Adipocyte (in vitro differentiated cells): ENCODE measurements around the gene ADAMTSL4.
A peak's percentile ranks its signal among the peaks of the same experiment; 100 is the strongest.
"Not testable (repeated sequence)": the region's sequence is repeated elsewhere in the genome, so short reads cannot be mapped to it uniquely, and the experiment has no call there.

Experiments
- DNase-seq: peaks from one replicate; pipeline ENCODE4 v3.0.0-alpha.2; 2015; ENCODE audit warnings: low read depth
- H3K27me3 ChIP-seq: replicated peaks from 2 replicates; pipeline ENCODE4 v1.7.0; 2013; ENCODE audit warnings: mild to moderate bottlenecking, low read length, moderate library complexity; ENCODE audit not compliant: control insufficient read depth, insufficient read depth
- H3K36me3 ChIP-seq: 2 replicates; pipeline ENCODE4 v1.7.0; 2013; ENCODE audit warnings: low read length, mild to moderate bottlenecking, moderate library complexity; ENCODE audit not compliant: control insufficient read depth, insufficient read depth, severe bottlenecking
- H3K4me1 ChIP-seq: 2 replicates; pipeline ENCODE4 v1.7.0; 2013; ENCODE audit warnings: mild to moderate bottlenecking, low read length, moderate library complexity; ENCODE audit not compliant: control insufficient read depth, insufficient read depth
- H3K4me3 ChIP-seq: 2 replicates; pipeline ENCODE4 v1.7.0; 2013; ENCODE audit warnings: mild to moderate bottlenecking, low read length, moderate library complexity
- H3K9ac ChIP-seq: 2 replicates; pipeline ENCODE4 v1.7.0; 2013; ENCODE audit warnings: mild to moderate bottlenecking, low read length, moderate library complexity
- H3K9me3 ChIP-seq: 2 replicates; pipeline ENCODE4 v1.7.0; 2013; ENCODE audit warnings: mild to moderate bottlenecking, low read length, moderate library complexity; ENCODE audit not compliant: control insufficient read depth

ADAMTSL4 gene

GRCh38 chr1:150563340-150564038 lies 14.3 kb downstream of the ADAMTSL4 start:
- peaks cover 89% of the 10 kb centered on the region for H3K4me1 ChIP-seq
- peak overlapping the region; percentile 99 for H3K9ac ChIP-seq
- H3K4me3 ChIP-seq: peak overlapping the region; percentile 26
- peaks cover under 1% of the 10 kb centered on the region for H3K36me3 ChIP-seq
- DNase-seq: peak; percentile 58
- H3K27me3 ChIP-seq: no peaks in the 10 kb centered on the region
- no peaks in the 10 kb centered on the region for H3K9me3 ChIP-seq

GRCh38 chr1:150564051-150564991 lies 15.1 kb downstream of the ADAMTSL4 start:
- H3K27me3 ChIP-seq: no peaks in the 10 kb centered on the region
- no peaks in the 10 kb centered on the region for H3K36me3 ChIP-seq
- peak overlapping the region; percentile 99 for H3K9ac ChIP-seq
- peak; percentile 58 for DNase-seq
- H3K4me1 ChIP-seq: peaks cover 90% of the 10 kb centered on the region
- H3K4me3 ChIP-seq: peak overlapping the region; percentile 26
- no peaks in the 10 kb centered on the region for H3K9me3 ChIP-seq

- H3K9ac ChIP-seq: peak overlapping the region; percentile 99
- H3K36me3 ChIP-seq, H3K27me3 ChIP-seq, H3K9me3 ChIP-seq, H3K4me3 ChIP-seq: not testable (repeated sequence)
- H3K4me1 ChIP-seq: peaks cover 90% of the 10 kb centered on the region
- peak; percentile 11 for DNase-seq
These were observed 16.2 kb downstream of the ADAMTSL4 start for GRCh38 chr1:150565240-150565991.

GRCh38 chr1:150566589-150567340 lies 17.6 kb downstream of the ADAMTSL4 start:
- no peaks in the 10 kb centered on the region for H3K9me3 ChIP-seq
- peaks cover 95% of the 10 kb centered on the region for H3K4me1 ChIP-seq
- no peak for DNase-seq
- peaks cover 9% of the 10 kb centered on the region for H3K36me3 ChIP-seq
- no peaks in the 10 kb centered on the region for H3K27me3 ChIP-seq
- H3K9ac ChIP-seq: peak overlapping the region; percentile 91
- H3K4me3 ChIP-seq: peak overlapping the region; percentile 76

- peak; percentile 48 for DNase-seq
- Histone ChIP-seq H3K36me3 (peaks cover 15% of the 10 kb centered on the region), H3K4me3 (peak overlapping the region; percentile 76), H3K9ac (peak overlapping the region; percentile 91), H3K27me3 (no peaks in the 10 kb centered on the region), H3K4me1 (peaks cover 94% of the 10 kb centered on the region), H3K9me3 (no peaks in the 10 kb centered on the region)
These were observed 18.1 kb downstream of the ADAMTSL4 start for GRCh38 chr1:150567341-150567716.

GRCh38 chr1:150567717-150568593 lies 18.7 kb downstream of the ADAMTSL4 start:
- Histone ChIP-seq H3K4me1 (peaks cover 94% of the 10 kb centered on the region), H3K9ac (peak overlapping the region; percentile 91), H3K4me3 (peak overlapping the region; percentile 76), H3K9me3 (no peaks in the 10 kb centered on the region), H3K27me3 (no peaks in the 10 kb centered on the region), H3K36me3 (peaks cover 21% of the 10 kb centered on the region)
- peak; percentile 97 for DNase-seq

GRCh38 chr1:150568594-150568966 lies 19.4 kb downstream of the ADAMTSL4 start:
- peaks cover 94% of the 10 kb centered on the region for H3K4me1 ChIP-seq
- H3K4me3 ChIP-seq: peak overlapping the region; percentile 22
- no peaks in the 10 kb centered on the region for H3K27me3 ChIP-seq
- no peaks in the 10 kb centered on the region for H3K9me3 ChIP-seq
- peak overlapping the region; percentile 66 for H3K9ac ChIP-seq
- peaks cover 28% of the 10 kb centered on the region for H3K36me3 ChIP-seq
- DNase-seq: no peak

- no peaks in the 10 kb centered on the region for H3K9me3 ChIP-seq
- H3K4me3 ChIP-seq: peak overlapping the region; percentile 70
- peaks cover 66% of the 10 kb centered on the region for H3K36me3 ChIP-seq
- peak; percentile 22 for DNase-seq
- no peaks in the 10 kb centered on the region for H3K27me3 ChIP-seq
- H3K4me1 ChIP-seq: peaks cover 72% of the 10 kb centered on the region
- peak overlapping the region; percentile 71 for H3K9ac ChIP-seq
These were observed 23.9 kb downstream of the ADAMTSL4 start for GRCh38 chr1:150572918-150573647.

- H3K9me3 ChIP-seq, H3K27me3 ChIP-seq, DNase-seq: not testable (repeated sequence)
- Histone ChIP-seq H3K4me3 (peak overlapping the region; percentile 70), H3K9ac (peak overlapping the region; percentile 71), H3K4me1 (peaks cover 68% of the 10 kb centered on the region), H3K36me3 (peaks cover 66% of the 10 kb centered on the region)
These were observed 24.5 kb downstream of the ADAMTSL4 start for GRCh38 chr1:150573648-150574071.
